SU-DHL-6 (cell line): ENCODE measurements around the gene SIK3.

Experiments used
- H2AFZ ChIP-seq: fragments of 200-600 bp; sonication (generic); 2 replicates; pipeline ENCODE4 v1.6.1; 2014; ENCODE audit warnings: low read depth, mild to moderate bottlenecking, moderate library complexity, mixed read lengths, antibody characterized with exemption, low read length; ENCODE audit not compliant: severe bottlenecking
- H3F3A ChIP-seq: fragments of 200-600 bp; shearing (Covaris generic); 2 replicates; pipeline ENCODE4 v1.6.0; 2016; ENCODE audit warnings: antibody characterized with exemption, mild to moderate bottlenecking; ENCODE audit not compliant: insufficient read depth
- H3K27ac ChIP-seq: fragments of 200-600 bp; sonication (generic); 2 replicates; pipeline ENCODE4 v1.5.1; 2016; ENCODE audit warnings: low read depth, mild to moderate bottlenecking, low read length, moderate library complexity, mixed read lengths
- H3K27me3 ChIP-seq: fragments of 200-600 bp; sonication (generic), shearing (Covaris generic); 2 replicates; pipeline ENCODE4 v1.6.0; 2014; ENCODE audit warnings: mild to moderate bottlenecking, low read length
- H3K36me3 ChIP-seq: fragments of 200-600 bp; sonication (generic); 2 replicates; pipeline ENCODE4 v1.6.1; 2014; ENCODE audit warnings: mild to moderate bottlenecking, low read length, mixed read lengths
- H3K4me2 ChIP-seq: fragments of 300-600, 200-600 bp; shearing (Covaris generic), sonication (generic); 2 replicates; pipeline ENCODE4 v1.6.0; 2014; ENCODE audit warnings: low read length, low read depth, mild to moderate bottlenecking; ENCODE audit not compliant: poor library complexity, severe bottlenecking
- H3K4me3 ChIP-seq: fragments of 200-600 bp; sonication (generic); 2 replicates; pipeline ENCODE4 v1.5.1; 2014; ENCODE audit warnings: antibody characterized with exemption, low read length, mild to moderate bottlenecking, mixed read lengths; ENCODE audit not compliant: insufficient read depth, poor library complexity, severe bottlenecking
- H3K79me2 ChIP-seq: fragments of 200-600 bp; sonication (generic); 2 replicates; pipeline ENCODE4 v1.6.1; 2014; ENCODE audit warnings: mild to moderate bottlenecking, low read length, moderate library complexity; ENCODE audit not compliant: insufficient read depth
- H3K9ac ChIP-seq: fragments of 200-600 bp; sonication (generic); 2 replicates; pipeline ENCODE4 v1.7.0; 2014; ENCODE audit warnings: mild to moderate bottlenecking, low read length
- H3K9me2 ChIP-seq: fragments of 200-600 bp; sonication (generic); replicated peaks from 2 replicates; pipeline ENCODE4 v1.6.1; 2014; ENCODE audit warnings: low read length; ENCODE audit not compliant: insufficient read depth
- H3K9me3 ChIP-seq: fragments of 200-600 bp; sonication (generic); 2 replicates; pipeline ENCODE4 v1.6.1; 2014; ENCODE audit warnings: low read length, mixed read lengths; ENCODE audit not compliant: insufficient read depth
- H4K20me1 ChIP-seq: fragments of 200-600 bp; sonication (generic); 2 replicates; pipeline ENCODE4 v1.6.1; 2014; ENCODE audit warnings: low read depth, mild to moderate bottlenecking, antibody characterized with exemption, low read length, moderate library complexity, mixed read lengths
- EZH2phosphoT487 ChIP-seq: fragments of 200-600 bp; sonication (generic), shearing (Covaris generic); conservative IDR thresholded peaks from 2 replicates; pipeline ENCODE4 v1.6.1; 2018; ENCODE audit warnings: mild to moderate bottlenecking, antibody characterized with exemption, low read length, moderate library complexity, mixed read lengths
- TF ChIP-seq, protein P1 (sequence below): fragments of 200-600 bp; sonication (generic); IDR thresholded peaks from one replicate; pipeline ENCODE4 v1.5.1; 2017; ENCODE audit warnings: antibody characterized with exemption, mild to moderate bottlenecking, low read length, moderate library complexity; ENCODE audit not compliant: insufficient read depth, poor library complexity, severe bottlenecking

The SIK3 gene

DNA sequence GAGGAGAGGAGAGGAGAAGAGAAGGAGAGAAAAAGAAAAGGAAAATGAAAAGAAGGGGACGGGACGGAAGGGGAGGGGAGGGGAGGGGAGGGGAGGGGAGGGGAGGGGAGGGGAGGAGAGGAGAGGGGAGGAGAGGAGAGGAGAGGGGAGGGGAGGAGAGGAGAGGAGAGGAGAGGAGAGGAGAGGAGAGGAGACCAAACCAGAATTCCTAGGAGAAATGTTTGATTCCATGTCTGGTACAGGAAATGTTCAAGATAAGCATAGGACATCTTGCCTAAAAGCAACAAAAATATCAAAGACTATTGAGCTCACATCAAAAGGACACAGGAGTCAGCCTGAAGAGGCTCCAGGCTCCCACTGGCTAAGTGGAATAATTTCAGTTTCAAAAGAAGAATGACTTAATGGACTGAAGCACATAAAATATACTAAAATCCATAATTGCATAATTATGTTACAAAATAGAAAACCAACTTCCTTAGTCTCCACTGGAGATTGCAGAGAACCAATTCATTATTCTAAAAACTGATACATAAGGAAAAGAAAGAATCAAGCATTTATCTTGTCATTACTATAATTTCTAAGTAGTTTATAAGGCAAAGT is 159.7 kb downstream of the SIK3 start:
- H4K20me1 ChIP-seq = no peaks in the 10 kb centered on the region
- H3K9me3 ChIP-seq = no peaks in the 10 kb centered on the region
- no peak overlapping the region for H2AFZ ChIP-seq
- TF ChIP-seq EZH2phosphoT487 = no peak
- TF ChIP-seq, protein P1, sequence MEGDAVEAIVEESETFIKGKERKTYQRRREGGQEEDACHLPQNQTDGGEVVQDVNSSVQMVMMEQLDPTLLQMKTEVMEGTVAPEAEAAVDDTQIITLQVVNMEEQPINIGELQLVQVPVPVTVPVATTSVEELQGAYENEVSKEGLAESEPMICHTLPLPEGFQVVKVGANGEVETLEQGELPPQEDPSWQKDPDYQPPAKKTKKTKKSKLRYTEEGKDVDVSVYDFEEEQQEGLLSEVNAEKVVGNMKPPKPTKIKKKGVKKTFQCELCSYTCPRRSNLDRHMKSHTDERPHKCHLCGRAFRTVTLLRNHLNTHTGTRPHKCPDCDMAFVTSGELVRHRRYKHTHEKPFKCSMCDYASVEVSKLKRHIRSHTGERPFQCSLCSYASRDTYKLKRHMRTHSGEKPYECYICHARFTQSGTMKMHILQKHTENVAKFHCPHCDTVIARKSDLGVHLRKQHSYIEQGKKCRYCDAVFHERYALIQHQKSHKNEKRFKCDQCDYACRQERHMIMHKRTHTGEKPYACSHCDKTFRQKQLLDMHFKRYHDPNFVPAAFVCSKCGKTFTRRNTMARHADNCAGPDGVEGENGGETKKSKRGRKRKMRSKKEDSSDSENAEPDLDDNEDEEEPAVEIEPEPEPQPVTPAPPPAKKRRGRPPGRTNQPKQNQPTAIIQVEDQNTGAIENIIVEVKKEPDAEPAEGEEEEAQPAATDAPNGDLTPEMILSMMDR = no peak
- no peak overlapping the region for H3K4me2 ChIP-seq
- no peaks in the 10 kb centered on the region for H3K36me3 ChIP-seq
- H3K79me2 ChIP-seq = no peaks in the 10 kb centered on the region
- H3K27ac ChIP-seq = no peak overlapping the region
- no peak overlapping the region for H3K4me3 ChIP-seq
- H3F3A ChIP-seq = peaks cover 8% of the 10 kb centered on the region; the same call in 1 of the 2 replicates
- no peak overlapping the region for H3K9ac ChIP-seq
- no peaks in the 10 kb centered on the region for H3K9me2 ChIP-seq
- no peaks in the 10 kb centered on the region for H3K27me3 ChIP-seq

DNA sequence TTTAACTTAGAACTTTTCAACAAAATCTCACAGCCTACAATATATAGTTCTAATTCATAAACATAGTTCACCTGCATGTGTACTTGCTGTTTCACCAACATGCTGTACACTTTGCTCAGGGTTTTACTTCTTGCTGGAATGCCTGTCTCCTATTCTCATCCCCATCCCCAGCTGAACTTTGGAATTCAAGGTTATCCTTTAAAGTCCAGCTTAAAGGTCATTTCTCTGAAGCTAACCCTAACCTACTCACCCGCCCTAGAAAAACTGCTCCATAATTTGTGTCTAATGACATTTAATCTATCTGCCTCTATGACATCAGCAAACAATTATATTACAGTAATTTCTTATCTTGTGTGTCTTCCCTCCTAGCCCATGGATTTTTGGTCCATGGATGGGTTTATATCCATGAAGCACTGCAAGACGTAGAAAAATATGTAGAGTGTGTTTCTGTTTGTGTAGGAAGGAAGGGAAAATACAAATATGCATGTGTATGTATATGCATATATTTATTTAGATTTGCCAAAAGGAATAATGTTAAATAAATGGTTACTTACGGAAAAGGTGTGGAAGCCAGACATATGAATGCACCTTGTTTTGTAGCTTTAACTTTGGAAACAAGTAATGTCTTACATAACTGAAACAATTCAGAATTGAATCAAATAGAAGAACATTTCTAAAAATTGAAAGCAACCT is 161.3 kb downstream of the SIK3 start:
- Histone ChIP-seq H3K4me3 (no peak overlapping the region), H3K27me3 (no peaks in the 10 kb centered on the region), H3K4me2 (no peak overlapping the region), H2AFZ (no peak overlapping the region), H3F3A (peaks cover 16% of the 10 kb centered on the region; the same call in 1 of the 2 replicates), H3K9me3 (no peaks in the 10 kb centered on the region), H3K9me2 (no peaks in the 10 kb centered on the region), H3K79me2 (no peaks in the 10 kb centered on the region), H3K9ac (no peak overlapping the region), H3K27ac (no peak overlapping the region), H4K20me1 (no peaks in the 10 kb centered on the region), H3K36me3 (no peaks in the 10 kb centered on the region)
- TF ChIP-seq, protein P1 = no peak
- TF ChIP-seq EZH2phosphoT487 = no peak

DNA sequence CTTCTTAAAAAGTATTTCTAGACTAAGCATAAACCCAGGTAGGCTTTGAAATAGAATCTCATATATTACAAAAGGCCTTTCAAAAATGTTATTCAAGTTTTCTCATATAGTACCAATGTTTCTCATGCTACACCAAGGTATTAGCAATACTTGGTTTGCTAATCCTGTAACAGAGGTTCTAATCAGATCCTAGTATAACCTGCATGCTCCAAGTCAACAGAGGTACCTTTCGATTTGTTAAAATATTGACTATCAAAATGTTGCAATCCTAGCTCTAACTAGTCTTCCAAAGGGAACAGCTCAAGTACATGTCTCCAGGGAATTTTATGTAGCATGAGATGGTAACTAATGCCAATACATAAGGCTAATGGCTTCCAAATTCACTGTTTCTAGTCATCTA is 162.7 kb downstream of the SIK3 start:
- H3K79me2 ChIP-seq = no peaks in the 10 kb centered on the region
- no peaks in the 10 kb centered on the region for H3K36me3 ChIP-seq
- no peak overlapping the region for H3K9ac ChIP-seq
- no peaks in the 10 kb centered on the region for H3K27me3 ChIP-seq
- no peak overlapping the region for H3K4me2 ChIP-seq
- H2AFZ ChIP-seq = no peak overlapping the region
- TF ChIP-seq, protein P1 = no peak
- no peak for TF ChIP-seq EZH2phosphoT487
- no peak overlapping the region for H3K4me3 ChIP-seq
- H4K20me1 ChIP-seq = no peaks in the 10 kb centered on the region
- H3F3A ChIP-seq = peaks cover 30% of the 10 kb centered on the region; the same call in 1 of the 2 replicates
- no peaks in the 10 kb centered on the region for H3K9me2 ChIP-seq
- H3K9me3 ChIP-seq = no peaks in the 10 kb centered on the region
- H3K27ac ChIP-seq = 0 out of 2 replicates have a peak overlapping the region, but pooled peaks have one; percentile 12
